ENCODE results near the gene CHMP6.
"Not testable (repeated sequence)": the region's sequence is repeated elsewhere in the genome, so short reads cannot be mapped to it uniquely, and the experiment has no call there.

The CHMP6 gene

GRCh38 chr17:81016575-81016974 is 24.9 kb downstream of the CHMP6 start:
- TF ChIP-seq MYC (IDR thresholded peaks at IDR 0.05; ENCODE audit: low read depth, low read length) (no peak), CTCF (IDR thresholded peaks at IDR 0.05; ENCODE audit: low read depth, low read length) (no peak), POLR2A (IDR thresholded peaks at IDR 0.05; ENCODE audit: extremely low read depth, insufficient read length) (no peak)
- TF ChIP-seq, protein P1, sequence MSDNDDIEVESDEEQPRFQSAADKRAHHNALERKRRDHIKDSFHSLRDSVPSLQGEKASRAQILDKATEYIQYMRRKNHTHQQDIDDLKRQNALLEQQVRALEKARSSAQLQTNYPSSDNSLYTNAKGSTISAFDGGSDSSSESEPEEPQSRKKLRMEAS (IDR thresholded peaks at IDR 0.05; ENCODE audit: low read depth, low read length): no peak
- H3K4me3 ChIP-seq (ENCODE audit: low read depth, low read length): no peak overlapping the region
- no peak for DNase-seq (ENCODE audit: low read depth)

GRCh38 chr17:81017330-81017729 is 25.7 kb downstream of the CHMP6 start:
- not testable (repeated sequence) for H3K4me3 ChIP-seq (ENCODE audit: low read depth, low read length); DNase-seq (ENCODE audit: low read depth)

- H3K4me3 ChIP-seq (ENCODE audit: low read depth, low read length): peak overlapping the region; percentile 35
- TF ChIP-seq, protein P1 (IDR thresholded peaks at IDR 0.05; ENCODE audit: low read depth, low read length): no peak
- TF ChIP-seq POLR2A (IDR thresholded peaks at IDR 0.05; ENCODE audit: extremely low read depth, insufficient read length) (no peak), CTCF (IDR thresholded peaks at IDR 0.05; ENCODE audit: low read depth, low read length) (no peak), MYC (IDR thresholded peaks at IDR 0.05; ENCODE audit: low read depth, low read length) (no peak)
- DNase-seq (ENCODE audit: low read depth): peak; percentile 75
These were observed 26.6 kb downstream of the CHMP6 start for GRCh38 chr17:81018044-81018802.

DNA sequence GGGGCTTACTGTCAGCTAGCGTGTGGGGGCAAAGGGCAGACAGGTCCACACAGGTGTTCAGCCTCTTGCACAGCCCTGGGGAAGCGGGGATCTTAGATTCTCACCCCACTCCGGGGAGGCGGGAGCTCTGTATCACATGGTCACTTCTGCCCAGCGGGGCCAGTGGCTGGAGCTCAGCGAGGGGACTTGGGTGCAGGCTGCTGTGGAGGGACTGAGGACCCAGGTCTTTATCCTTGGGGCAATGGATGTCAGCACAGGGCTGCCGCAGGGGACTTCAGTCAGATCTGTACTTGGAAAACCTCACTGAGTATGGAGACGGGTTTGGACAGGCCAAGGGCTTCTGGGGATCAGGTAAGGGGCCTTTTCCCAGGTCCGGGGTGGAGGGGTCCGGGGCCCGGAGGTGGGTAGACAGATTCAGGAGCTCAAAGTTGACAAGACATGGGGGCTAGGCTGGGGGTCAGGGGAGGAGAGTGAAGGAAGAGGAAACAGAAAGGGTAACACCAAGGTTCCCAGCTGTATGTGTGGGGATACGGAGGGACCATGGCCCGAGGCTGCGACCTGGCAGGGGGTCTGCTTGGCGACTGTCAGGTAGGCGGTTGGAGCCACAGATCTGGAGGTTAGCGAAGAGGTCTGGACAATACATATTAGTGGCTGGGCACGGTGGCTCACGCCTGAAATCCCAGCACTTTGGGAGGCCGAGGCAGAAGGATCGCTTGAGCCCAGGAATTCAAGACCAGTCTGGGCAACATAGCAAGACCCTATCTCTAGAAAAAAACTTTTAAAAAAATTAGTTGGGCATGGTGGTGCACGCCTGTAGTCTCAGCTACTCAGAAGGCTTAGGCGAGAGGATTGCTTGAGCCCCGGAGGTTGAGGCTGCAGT is 28.2 kb downstream of the CHMP6 start:
- DNase-seq (ENCODE audit: low read depth): no peak
- TF ChIP-seq MYC (IDR thresholded peaks at IDR 0.05; ENCODE audit: low read depth, low read length): no peak
- TF ChIP-seq CTCF (IDR thresholded peaks at IDR 0.05; ENCODE audit: low read depth, low read length): no peak
- TF ChIP-seq, protein P1 (IDR thresholded peaks at IDR 0.05; ENCODE audit: low read depth, low read length): no peak
- no peak for TF ChIP-seq POLR2A (IDR thresholded peaks at IDR 0.05; ENCODE audit: extremely low read depth, insufficient read length)
- H3K4me3 ChIP-seq (ENCODE audit: low read depth, low read length): no peak overlapping the region

DNA sequence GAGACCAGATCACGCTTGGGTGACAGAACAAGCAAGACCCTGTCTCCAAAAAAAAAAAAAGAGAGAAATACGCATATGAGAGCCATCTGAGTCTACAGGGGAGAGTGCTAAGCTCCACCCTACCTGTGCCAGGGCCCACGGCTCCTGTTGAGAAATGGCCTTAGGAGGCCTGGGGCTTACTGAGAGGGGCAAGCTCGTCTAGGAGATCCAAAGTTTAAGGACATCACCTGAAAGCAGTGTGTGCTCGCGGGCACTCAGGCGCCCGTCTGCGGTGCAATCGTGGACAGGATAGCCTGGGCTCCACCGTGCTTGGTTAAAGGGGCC is 28.8 kb downstream of the CHMP6 start:
- H3K4me3 ChIP-seq (ENCODE audit: low read depth, low read length): no peak overlapping the region
- no peak for DNase-seq (ENCODE audit: low read depth)
- TF ChIP-seq POLR2A (IDR thresholded peaks at IDR 0.05; ENCODE audit: extremely low read depth, insufficient read length): no peak
- no peak for TF ChIP-seq CTCF (IDR thresholded peaks at IDR 0.05; ENCODE audit: low read depth, low read length)
- TF ChIP-seq MYC (IDR thresholded peaks at IDR 0.05; ENCODE audit: low read depth, low read length): no peak
- TF ChIP-seq, protein P1 (IDR thresholded peaks at IDR 0.05; ENCODE audit: low read depth, low read length): no peak

DNA sequence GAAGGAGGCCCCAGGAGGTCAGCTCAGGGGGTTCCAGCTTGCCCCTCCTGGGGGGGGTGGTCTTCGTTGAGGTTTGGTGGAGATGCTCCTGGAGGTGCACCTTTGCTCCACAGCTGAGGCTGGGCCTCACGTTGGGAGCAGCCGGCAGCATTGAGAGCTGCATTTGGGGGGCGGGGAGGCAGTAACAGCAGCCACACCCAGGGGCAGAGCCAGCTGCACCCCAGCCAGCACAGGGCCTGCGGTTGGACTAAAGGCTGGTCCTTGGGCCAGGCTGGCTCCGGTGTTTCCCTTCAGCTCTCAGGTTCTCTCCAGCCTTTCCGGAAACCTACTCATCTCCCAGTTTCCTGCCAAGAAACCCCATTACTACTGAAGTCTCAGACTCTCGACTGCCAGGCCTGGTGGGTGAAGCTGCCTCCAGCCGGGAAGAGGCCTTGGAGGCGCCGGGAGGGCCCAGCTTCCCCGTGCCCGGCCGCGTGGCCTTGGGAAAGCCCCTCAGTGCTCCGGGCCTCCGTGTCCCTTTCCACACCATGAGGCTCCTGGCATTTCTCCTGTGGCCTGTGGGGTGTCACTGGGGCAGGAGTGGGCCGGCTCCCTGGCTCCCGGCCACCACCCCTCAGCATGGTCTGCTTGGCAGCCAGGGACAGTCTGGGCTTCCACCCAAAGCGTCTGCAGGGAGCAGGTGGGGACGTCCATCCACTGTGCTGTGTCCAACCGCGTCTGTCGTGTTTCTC is 29.3 kb downstream of the CHMP6 start:
- no peak for DNase-seq (ENCODE audit: low read depth)
- TF ChIP-seq POLR2A (IDR thresholded peaks at IDR 0.05; ENCODE audit: extremely low read depth, insufficient read length): no peak
- TF ChIP-seq CTCF (IDR thresholded peaks at IDR 0.05; ENCODE audit: low read depth, low read length): no peak
- no peak for TF ChIP-seq MYC (IDR thresholded peaks at IDR 0.05; ENCODE audit: low read depth, low read length)
- TF ChIP-seq, protein P1 (IDR thresholded peaks at IDR 0.05; ENCODE audit: low read depth, low read length): no peak
- H3K4me3 ChIP-seq (ENCODE audit: low read depth, low read length): no peak overlapping the region

All from NB4 (cell line).